Measurements from ENCODE around the gene CDH18.

Gene CDH18

GRCh38 chr5:19555876-19556275, 432.1 kb downstream of the CDH18 start:
- DNase-seq = no peak

GRCh38 chr5:19555436-19555835, 432.6 kb downstream of the CDH18 start:
- DNase-seq = no peak

GRCh38 chr5:19554524-19554923, 433.5 kb downstream of the CDH18 start:
- no peak for DNase-seq

GRCh38 chr5:19547640-19548039, 440.4 kb downstream of the CDH18 start:
- DNase-seq = no peak

- no peak for DNase-seq
Measured at GRCh38 chr5:19546521-19546920, 441.5 kb downstream of the CDH18 start.

- DNase-seq = no peak
Measured at GRCh38 chr5:19538607-19539006, 449.4 kb downstream of the CDH18 start.

GRCh38 chr5:19536387-19536786, 451.6 kb downstream of the CDH18 start:
- no peak for DNase-seq

GRCh38 chr5:19534751-19535150, 453.2 kb downstream of the CDH18 start:
- DNase-seq = no peak

- DNase-seq = no peak
Measured at GRCh38 chr5:19532936-19533335, 455.1 kb downstream of the CDH18 start.

GRCh38 chr5:19531374-19531952, 456.5 kb downstream of the CDH18 start:
- DNase-seq = no peak

GRCh38 chr5:19519448-19519847, 468.6 kb downstream of the CDH18 start:
- no peak for DNase-seq

- DNase-seq = no peak
Measured at GRCh38 chr5:19498852-19499251, 489.1 kb downstream of the CDH18 start.

- no peak for DNase-seq
Measured at GRCh38 chr5:19497229-19497815, 490.7 kb downstream of the CDH18 start.

- no peak for DNase-seq
Measured at GRCh38 chr5:19496056-19496455, 491.9 kb downstream of the CDH18 start.

GRCh38 chr5:19492861-19493260, 495.1 kb downstream of the CDH18 start:
- no peak for DNase-seq

GRCh38 chr5:19488786-19489185, 499.2 kb downstream of the CDH18 start:
- no peak for DNase-seq

- DNase-seq = no peak
Measured at GRCh38 chr5:19487480-19487879, 500.5 kb downstream of the CDH18 start.

GRCh38 chr5:19479562-19479961, 508.4 kb downstream of the CDH18 start:
- no peak for DNase-seq

GRCh38 chr5:19462019-19462418, 526.0 kb downstream of the CDH18 start:
- DNase-seq = no peak

GRCh38 chr5:19424506-19424905, 563.5 kb downstream of the CDH18 start:
- no peak for DNase-seq

All from femur (tissue), 1 donor.